Astrocyte of the spinal cord (primary cell): Measurements from ENCODE around the gene CTNNA2.

Experiments used
- DNase-seq: peaks from one replicate; pipeline ENCODE4 v3.0.0; 2011; ENCODE audit warnings: low read depth, low spot score
- H3K4me3 ChIP-seq: 2 replicates; pipeline ENCODE4 v1.5.1; 2011; ENCODE audit warnings: low read depth, mild to moderate bottlenecking, low read length, moderate library complexity
- in situ Hi-C: cut with HindIII; loops from 2 replicates; pipeline ENCODE4 v1.10.0; 2017; ENCODE audit warnings: low sequenced_read_pairs
- TF ChIP-seq, protein P1 (sequence below): IDR thresholded peaks from 2 replicates; pipeline ENCODE4 v1.5.1; 2012; ENCODE audit warnings: low read depth, mild to moderate bottlenecking, low read length, inconsistent platforms

Gene CTNNA2

DNA sequence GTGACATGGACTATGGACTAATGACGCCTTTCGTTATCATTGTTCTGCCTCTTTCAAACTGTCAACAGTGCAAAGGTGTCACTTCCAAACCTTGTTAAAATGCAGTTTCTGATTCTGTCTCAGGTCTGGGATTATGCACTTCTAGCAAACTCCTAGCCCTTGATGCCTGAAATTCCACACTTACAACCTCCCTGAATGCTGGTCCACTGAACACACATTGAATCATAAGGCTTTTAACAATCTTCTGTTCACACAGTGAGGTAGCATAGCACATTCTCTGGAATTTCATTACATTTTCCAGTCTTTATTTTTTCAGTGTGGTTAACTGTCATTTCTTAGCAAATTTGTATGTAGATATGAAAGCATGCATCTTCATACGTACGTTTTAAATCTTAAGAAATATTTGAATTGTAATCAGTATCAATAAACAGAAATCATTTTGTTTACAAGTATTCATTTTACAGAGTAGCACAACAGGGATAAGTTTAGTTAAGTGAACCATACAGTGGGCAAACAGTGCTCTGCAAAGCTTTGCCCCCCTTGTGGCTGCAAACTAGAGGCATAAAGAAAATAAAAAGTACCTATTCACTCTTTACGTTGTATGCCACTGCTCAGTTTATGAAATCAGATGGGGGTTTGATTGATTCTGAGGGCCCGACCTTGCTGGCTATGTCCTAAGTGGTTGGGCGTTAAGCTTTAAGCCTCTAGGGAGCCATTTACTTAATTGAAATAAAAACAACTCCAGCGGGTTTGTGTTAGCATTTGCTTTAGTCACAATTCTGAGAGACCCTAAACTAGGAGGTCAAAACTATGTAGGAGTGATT, 540.9 kb downstream of the CTNNA2 start:
- no peak overlapping the region for H3K4me3 ChIP-seq
- no peak for DNase-seq
- TF ChIP-seq, protein P1, sequence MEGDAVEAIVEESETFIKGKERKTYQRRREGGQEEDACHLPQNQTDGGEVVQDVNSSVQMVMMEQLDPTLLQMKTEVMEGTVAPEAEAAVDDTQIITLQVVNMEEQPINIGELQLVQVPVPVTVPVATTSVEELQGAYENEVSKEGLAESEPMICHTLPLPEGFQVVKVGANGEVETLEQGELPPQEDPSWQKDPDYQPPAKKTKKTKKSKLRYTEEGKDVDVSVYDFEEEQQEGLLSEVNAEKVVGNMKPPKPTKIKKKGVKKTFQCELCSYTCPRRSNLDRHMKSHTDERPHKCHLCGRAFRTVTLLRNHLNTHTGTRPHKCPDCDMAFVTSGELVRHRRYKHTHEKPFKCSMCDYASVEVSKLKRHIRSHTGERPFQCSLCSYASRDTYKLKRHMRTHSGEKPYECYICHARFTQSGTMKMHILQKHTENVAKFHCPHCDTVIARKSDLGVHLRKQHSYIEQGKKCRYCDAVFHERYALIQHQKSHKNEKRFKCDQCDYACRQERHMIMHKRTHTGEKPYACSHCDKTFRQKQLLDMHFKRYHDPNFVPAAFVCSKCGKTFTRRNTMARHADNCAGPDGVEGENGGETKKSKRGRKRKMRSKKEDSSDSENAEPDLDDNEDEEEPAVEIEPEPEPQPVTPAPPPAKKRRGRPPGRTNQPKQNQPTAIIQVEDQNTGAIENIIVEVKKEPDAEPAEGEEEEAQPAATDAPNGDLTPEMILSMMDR = no peak
- in situ Hi-C loops = no loop called here

DNA sequence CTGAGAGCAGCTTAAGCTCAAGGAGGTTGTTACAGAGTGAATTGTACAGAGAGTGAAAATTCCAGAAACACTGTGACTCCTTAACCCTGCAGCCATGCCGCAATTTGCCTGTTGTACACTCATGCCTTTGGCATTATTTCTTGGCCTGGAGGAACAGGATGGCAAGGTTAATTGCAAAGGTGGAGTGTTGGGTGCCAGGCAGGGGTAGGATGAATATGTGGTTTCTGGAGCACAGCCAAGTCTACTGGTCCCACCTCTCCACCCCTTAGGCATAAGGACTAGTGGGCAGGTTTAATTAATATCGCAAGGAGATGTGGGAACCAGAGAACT, 541.5 kb downstream of the CTNNA2 start:
- TF ChIP-seq, protein P1 = no peak
- no peak for DNase-seq
- in situ Hi-C loops = no loop called here
- no peak overlapping the region for H3K4me3 ChIP-seq

DNA sequence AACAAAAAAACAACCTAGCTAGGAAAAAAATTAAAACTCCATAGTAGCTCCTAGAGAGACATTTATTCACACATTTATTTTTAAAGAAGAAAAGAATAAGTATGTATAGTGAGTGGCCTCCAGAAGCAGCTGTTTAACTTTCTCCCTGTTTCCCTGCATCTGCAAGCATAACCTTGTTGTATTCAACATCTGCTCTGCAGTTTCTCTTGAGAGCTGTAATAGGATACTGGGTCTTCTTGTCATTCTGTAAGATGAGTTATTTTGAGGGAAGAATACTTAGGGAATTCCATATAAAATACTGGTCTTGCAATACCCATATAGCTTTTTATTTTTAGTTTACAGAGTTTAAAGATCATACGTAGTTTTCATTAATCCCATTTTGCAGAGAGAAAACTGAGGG, 545.1 kb downstream of the CTNNA2 start:
- in situ Hi-C loops = no loop called here
- TF ChIP-seq, protein P1 = no peak
- no peak overlapping the region for H3K4me3 ChIP-seq
- DNase-seq = no peak

DNA sequence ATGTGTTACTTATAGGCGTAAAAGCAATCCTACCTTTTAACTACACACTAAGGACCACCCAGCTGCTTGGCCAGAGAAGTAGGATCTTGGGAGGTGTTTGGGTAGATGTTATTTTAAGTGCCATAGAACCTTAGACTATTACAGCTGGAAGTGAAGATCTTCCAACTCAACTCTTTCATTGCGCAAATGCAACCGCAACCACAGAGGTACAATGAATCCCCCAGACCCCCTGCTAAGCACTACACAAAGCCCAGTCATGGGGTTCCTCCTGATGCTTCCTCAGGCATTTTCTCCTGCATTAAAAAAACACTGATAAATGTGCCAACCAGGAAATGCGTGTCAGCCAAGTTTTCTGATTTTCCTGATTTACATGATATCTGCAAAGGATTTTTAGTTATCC, 545.7 kb downstream of the CTNNA2 start:
- in situ Hi-C loops = no loop called here
- no peak overlapping the region for H3K4me3 ChIP-seq
- no peak for DNase-seq
- TF ChIP-seq, protein P1 = no peak

DNA sequence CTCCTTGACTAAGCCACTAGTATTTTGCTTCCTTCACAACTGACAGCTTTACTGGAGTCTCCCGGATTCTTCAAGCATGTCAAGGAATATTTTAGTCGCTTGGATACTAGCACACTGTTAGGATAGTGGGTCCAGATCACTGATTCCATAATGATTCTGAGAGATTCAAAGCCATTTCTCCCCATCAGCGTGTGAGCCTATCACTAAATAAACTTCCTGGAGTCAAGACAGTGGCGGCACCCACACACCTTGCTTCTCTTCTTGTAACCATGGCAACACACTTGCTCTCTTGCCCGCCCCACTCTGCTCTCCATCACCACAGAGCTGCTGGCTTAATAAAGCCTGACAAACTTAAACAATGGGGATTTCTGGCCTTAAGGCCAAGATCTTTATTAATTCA, 546.6 kb downstream of the CTNNA2 start:
- DNase-seq = no peak
- TF ChIP-seq, protein P1 = no peak
- no peak overlapping the region for H3K4me3 ChIP-seq
- in situ Hi-C loops = no loop called here

DNA sequence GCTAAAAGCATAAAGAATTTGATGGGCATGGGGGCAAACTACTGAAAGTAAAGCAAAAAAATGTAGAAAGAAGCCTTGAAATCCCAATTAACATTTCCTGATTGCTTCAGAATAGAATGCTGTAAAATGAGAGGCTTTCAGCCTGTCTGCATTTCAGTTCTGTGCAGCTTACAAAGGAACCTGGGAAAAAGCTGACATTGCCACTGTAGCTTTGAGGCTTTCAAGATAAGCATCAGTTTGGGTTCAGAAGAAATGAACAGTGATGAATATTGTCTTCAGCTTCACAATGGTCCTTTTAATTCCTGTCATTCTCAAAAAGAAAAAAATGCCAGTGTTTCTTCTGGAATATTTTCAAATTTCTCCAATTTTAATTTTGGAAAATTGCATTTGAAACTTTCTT, 549.0 kb downstream of the CTNNA2 start:
- DNase-seq = no peak
- H3K4me3 ChIP-seq = no peak overlapping the region
- TF ChIP-seq, protein P1 = no peak
- in situ Hi-C loops = no loop called here
